Suprapubic skin (tissue), 4 donors: ENCODE data around the gene MTHFSD.

Source experiments
- CTCF ChIP-seq, 2 donors: fragments of 200-600 bp in 1 of 2; fragments of 450-650 bp in 1 of 2; sonication (generic) in 1 of 2; IDR thresholded peaks; one replicate each; pipeline ENCODE4 v1.5.1; 2016 to 2019; ENCODE audit warnings: antibody characterized with exemption in 2 of 2, mild to moderate bottlenecking in 1 of 2, moderate library complexity in 1 of 2
- EP300 ChIP-seq: sonication (generic); formaldehyde crosslinking; IDR thresholded peaks from one replicate; pipeline ENCODE4 v1.6.1; 2017; ENCODE audit warnings: antibody characterized with exemption
- POLR2A ChIP-seq, 2 donors: fragments of 450-650 bp; IDR thresholded peaks; one replicate each; pipeline ENCODE4 v1.6.1; 2017; ENCODE audit warnings: antibody characterized with exemption in 2 of 2, mild to moderate bottlenecking in 2 of 2, moderate library complexity in 2 of 2
- POLR2AphosphoS5 ChIP-seq, 3 donors: sonication (generic); formaldehyde crosslinking; IDR thresholded peaks; one replicate each; pipeline ENCODE4 v1.6.1; 2017; ENCODE audit warnings: antibody characterized with exemption in 3 of 3

GRCh38 chr16:86509759-86510464 is 45.1 kb downstream of the MTHFSD start:
- TF ChIP-seq CTCF (IDR thresholded peaks at IDR 0.05) (no peak), EP300 (no peak), POLR2AphosphoS5 (IDR thresholded peaks at IDR 0.05) (no peak), POLR2A (IDR thresholded peaks at IDR 0.05) (no peak)
